HEK293 (cell line): Measurements from ENCODE around the gene CACNA2D3.

Experiments
- BCL11B ChIP-seq: fragments of 450-650 bp; formaldehyde crosslinking; IDR thresholded peaks from 2 replicates; pipeline ENCODE4 v1.5.1; 2016; ENCODE audit warnings: low read depth, missing biosample characterization, missing genetic modification characterization
- GFI1B ChIP-seq: fragments of 450-650 bp; formaldehyde crosslinking; IDR thresholded peaks from 2 replicates; pipeline ENCODE4 v1.5.1; 2016; ENCODE audit warnings: missing biosample characterization, missing genetic modification characterization
- YY1 ChIP-seq: fragments of 450-650 bp; formaldehyde crosslinking; IDR thresholded peaks from 2 replicates; pipeline ENCODE4 v1.5.1; 2018; ENCODE audit warnings: missing biosample characterization, missing genetic modification characterization
- ZNF138 ChIP-seq: fragments of 450-650 bp; formaldehyde crosslinking; IDR thresholded peaks from 2 replicates; pipeline ENCODE4 v1.5.1; 2016; ENCODE audit warnings: missing biosample characterization, missing genetic modification characterization, borderline replicate concordance
- ZNF544 ChIP-seq: fragments of 450-650 bp; formaldehyde crosslinking; IDR thresholded peaks from 2 replicates; pipeline ENCODE4 v1.5.0; 2017; ENCODE audit warnings: missing biosample characterization, missing genetic modification characterization
- TF ChIP-seq, protein P1 (sequence below): fragments of 450-650 bp; formaldehyde crosslinking; IDR thresholded peaks from 2 replicates; pipeline ENCODE4 v1.5.1; 2016; ENCODE audit warnings: missing biosample characterization, missing genetic modification characterization
- TF ChIP-seq, protein P2 (sequence below): fragments of 450-650 bp; formaldehyde crosslinking; IDR thresholded peaks from 2 replicates; pipeline ENCODE4 v1.5.1; 2017; ENCODE audit warnings: missing biosample characterization, missing genetic modification characterization
- TF ChIP-seq, protein P3 (sequence below): sonication (generic); formaldehyde crosslinking; IDR thresholded peaks from 2 replicates; pipeline ENCODE4 v1.8.1; 2022; ENCODE audit warnings: mild to moderate bottlenecking, moderate library complexity, missing genetic modification reagents
- TF ChIP-seq, protein P4 (sequence below): fragments of 450-650 bp; formaldehyde crosslinking; IDR thresholded peaks from 2 replicates; pipeline ENCODE4 v1.5.1; 2016; ENCODE audit warnings: missing biosample characterization, missing genetic modification characterization

DNA sequence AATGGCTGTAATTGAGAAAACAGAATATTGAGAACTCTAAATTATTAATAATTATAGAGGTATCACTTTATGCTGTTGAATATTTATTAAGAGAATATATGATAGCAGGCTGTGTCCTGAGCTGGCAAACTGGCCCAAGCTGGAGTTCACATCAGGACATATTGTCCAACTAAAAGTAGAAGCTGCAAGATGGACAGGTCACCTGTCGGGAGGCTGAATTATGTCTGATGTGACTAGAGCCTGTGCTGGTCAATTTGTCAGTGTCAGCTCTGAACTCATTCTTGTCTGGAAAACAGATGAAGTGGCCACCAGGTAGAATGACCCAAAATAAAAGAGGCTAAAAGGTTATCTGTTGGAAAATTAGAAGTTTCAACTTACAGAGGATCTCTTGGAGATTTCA is 413.3 kb downstream of the CACNA2D3 start:
- TF ChIP-seq, protein P1, sequence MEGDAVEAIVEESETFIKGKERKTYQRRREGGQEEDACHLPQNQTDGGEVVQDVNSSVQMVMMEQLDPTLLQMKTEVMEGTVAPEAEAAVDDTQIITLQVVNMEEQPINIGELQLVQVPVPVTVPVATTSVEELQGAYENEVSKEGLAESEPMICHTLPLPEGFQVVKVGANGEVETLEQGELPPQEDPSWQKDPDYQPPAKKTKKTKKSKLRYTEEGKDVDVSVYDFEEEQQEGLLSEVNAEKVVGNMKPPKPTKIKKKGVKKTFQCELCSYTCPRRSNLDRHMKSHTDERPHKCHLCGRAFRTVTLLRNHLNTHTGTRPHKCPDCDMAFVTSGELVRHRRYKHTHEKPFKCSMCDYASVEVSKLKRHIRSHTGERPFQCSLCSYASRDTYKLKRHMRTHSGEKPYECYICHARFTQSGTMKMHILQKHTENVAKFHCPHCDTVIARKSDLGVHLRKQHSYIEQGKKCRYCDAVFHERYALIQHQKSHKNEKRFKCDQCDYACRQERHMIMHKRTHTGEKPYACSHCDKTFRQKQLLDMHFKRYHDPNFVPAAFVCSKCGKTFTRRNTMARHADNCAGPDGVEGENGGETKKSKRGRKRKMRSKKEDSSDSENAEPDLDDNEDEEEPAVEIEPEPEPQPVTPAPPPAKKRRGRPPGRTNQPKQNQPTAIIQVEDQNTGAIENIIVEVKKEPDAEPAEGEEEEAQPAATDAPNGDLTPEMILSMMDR, result no peak
- TF ChIP-seq BCL11B, result no peak
- TF ChIP-seq, protein P2, sequence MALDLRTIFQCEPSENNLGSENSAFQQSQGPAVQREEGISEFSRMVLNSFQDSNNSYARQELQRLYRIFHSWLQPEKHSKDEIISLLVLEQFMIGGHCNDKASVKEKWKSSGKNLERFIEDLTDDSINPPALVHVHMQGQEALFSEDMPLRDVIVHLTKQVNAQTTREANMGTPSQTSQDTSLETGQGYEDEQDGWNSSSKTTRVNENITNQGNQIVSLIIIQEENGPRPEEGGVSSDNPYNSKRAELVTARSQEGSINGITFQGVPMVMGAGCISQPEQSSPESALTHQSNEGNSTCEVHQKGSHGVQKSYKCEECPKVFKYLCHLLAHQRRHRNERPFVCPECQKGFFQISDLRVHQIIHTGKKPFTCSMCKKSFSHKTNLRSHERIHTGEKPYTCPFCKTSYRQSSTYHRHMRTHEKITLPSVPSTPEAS (tag by site-specific recombination), result no peak
- no peak for TF ChIP-seq ZNF138 (tag by site-specific recombination)
- TF ChIP-seq GFI1B (tag by site-specific recombination), result no peak
- no peak for TF ChIP-seq YY1
- TF ChIP-seq, protein P3, sequence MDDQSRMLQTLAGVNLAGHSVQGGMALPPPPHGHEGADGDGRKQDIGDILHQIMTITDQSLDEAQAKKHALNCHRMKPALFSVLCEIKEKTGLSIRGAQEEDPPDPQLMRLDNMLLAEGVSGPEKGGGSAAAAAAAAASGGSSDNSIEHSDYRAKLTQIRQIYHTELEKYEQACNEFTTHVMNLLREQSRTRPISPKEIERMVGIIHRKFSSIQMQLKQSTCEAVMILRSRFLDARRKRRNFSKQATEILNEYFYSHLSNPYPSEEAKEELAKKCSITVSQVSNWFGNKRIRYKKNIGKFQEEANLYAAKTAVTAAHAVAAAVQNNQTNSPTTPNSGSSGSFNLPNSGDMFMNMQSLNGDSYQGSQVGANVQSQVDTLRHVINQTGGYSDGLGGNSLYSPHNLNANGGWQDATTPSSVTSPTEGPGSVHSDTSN (CRISPR knock-in tag), result no peak
- TF ChIP-seq, protein P4, sequence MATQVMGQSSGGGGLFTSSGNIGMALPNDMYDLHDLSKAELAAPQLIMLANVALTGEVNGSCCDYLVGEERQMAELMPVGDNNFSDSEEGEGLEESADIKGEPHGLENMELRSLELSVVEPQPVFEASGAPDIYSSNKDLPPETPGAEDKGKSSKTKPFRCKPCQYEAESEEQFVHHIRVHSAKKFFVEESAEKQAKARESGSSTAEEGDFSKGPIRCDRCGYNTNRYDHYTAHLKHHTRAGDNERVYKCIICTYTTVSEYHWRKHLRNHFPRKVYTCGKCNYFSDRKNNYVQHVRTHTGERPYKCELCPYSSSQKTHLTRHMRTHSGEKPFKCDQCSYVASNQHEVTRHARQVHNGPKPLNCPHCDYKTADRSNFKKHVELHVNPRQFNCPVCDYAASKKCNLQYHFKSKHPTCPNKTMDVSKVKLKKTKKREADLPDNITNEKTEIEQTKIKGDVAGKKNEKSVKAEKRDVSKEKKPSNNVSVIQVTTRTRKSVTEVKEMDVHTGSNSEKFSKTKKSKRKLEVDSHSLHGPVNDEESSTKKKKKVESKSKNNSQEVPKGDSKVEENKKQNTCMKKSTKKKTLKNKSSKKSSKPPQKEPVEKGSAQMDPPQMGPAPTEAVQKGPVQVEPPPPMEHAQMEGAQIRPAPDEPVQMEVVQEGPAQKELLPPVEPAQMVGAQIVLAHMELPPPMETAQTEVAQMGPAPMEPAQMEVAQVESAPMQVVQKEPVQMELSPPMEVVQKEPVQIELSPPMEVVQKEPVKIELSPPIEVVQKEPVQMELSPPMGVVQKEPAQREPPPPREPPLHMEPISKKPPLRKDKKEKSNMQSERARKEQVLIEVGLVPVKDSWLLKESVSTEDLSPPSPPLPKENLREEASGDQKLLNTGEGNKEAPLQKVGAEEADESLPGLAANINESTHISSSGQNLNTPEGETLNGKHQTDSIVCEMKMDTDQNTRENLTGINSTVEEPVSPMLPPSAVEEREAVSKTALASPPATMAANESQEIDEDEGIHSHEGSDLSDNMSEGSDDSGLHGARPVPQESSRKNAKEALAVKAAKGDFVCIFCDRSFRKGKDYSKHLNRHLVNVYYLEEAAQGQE (tag by site-specific recombination), result no peak
- TF ChIP-seq ZNF544, result no peak
